ENCODE measurements around the gene CRISP1.

GRCh38 chr6:49902856-49903255 is 36.5 kb upstream of the CRISP1 start:
- TF ChIP-seq CTCF (IDR thresholded peaks at IDR 0.05; ENCODE audit: low read depth, low read length): no peak
- no peak for TF ChIP-seq POLR2A (IDR thresholded peaks at IDR 0.05; ENCODE audit: extremely low read depth, insufficient read length)
- TF ChIP-seq, protein P1, sequence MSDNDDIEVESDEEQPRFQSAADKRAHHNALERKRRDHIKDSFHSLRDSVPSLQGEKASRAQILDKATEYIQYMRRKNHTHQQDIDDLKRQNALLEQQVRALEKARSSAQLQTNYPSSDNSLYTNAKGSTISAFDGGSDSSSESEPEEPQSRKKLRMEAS (IDR thresholded peaks at IDR 0.05; ENCODE audit: low read depth, low read length): no peak
